Sciatic nerve (tissue), 2 donors: ENCODE data around the gene TUT4. TPM values are rescaled to one million over a fixed set of nuclear protein-coding genes. Genes with fewer than 3 reads are reported as not detected.

Experiments
- ATAC-seq: fragments of 200-7000 bp; cut with Tn5 transposase; one replicate; pipeline ENCODE4 v1.9.1; 2020; ENCODE audit warnings: mild to moderate bottlenecking, moderate library complexity
- DNase-seq: peaks from one replicate; pipeline ENCODE4 v3.0.0-alpha.2; 2020; ENCODE audit warnings: low spot score
- intact Hi-C: fragments of 100-400 bp; cut with DNase I; formaldehyde crosslinking; loops from one replicate; pipeline ENCODE4 v1.14.2; 2022
- total RNA-seq: library from RNA; stranded (reverse); fragmentation: NEBNext Ultra II Directional; extraction: Animal tissue kit (Norgen Biotek cat#: 25700); gene quantifications from one replicate; pipeline ENCODE4 v1.2.1, GENCODE V29; 2021
- donor health status: DM: no; HTN: no; CAD: no.
- donor health status: DM: no; HTN: no; CAD: no.

Gene TUT4, protein sequence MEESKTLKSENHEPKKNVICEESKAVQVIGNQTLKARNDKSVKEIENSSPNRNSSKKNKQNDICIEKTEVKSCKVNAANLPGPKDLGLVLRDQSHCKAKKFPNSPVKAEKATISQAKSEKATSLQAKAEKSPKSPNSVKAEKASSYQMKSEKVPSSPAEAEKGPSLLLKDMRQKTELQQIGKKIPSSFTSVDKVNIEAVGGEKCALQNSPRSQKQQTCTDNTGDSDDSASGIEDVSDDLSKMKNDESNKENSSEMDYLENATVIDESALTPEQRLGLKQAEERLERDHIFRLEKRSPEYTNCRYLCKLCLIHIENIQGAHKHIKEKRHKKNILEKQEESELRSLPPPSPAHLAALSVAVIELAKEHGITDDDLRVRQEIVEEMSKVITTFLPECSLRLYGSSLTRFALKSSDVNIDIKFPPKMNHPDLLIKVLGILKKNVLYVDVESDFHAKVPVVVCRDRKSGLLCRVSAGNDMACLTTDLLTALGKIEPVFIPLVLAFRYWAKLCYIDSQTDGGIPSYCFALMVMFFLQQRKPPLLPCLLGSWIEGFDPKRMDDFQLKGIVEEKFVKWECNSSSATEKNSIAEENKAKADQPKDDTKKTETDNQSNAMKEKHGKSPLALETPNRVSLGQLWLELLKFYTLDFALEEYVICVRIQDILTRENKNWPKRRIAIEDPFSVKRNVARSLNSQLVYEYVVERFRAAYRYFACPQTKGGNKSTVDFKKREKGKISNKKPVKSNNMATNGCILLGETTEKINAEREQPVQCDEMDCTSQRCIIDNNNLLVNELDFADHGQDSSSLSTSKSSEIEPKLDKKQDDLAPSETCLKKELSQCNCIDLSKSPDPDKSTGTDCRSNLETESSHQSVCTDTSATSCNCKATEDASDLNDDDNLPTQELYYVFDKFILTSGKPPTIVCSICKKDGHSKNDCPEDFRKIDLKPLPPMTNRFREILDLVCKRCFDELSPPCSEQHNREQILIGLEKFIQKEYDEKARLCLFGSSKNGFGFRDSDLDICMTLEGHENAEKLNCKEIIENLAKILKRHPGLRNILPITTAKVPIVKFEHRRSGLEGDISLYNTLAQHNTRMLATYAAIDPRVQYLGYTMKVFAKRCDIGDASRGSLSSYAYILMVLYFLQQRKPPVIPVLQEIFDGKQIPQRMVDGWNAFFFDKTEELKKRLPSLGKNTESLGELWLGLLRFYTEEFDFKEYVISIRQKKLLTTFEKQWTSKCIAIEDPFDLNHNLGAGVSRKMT (N-terminal part only)
- 87.3 TPM for total RNA-seq

DNA sequence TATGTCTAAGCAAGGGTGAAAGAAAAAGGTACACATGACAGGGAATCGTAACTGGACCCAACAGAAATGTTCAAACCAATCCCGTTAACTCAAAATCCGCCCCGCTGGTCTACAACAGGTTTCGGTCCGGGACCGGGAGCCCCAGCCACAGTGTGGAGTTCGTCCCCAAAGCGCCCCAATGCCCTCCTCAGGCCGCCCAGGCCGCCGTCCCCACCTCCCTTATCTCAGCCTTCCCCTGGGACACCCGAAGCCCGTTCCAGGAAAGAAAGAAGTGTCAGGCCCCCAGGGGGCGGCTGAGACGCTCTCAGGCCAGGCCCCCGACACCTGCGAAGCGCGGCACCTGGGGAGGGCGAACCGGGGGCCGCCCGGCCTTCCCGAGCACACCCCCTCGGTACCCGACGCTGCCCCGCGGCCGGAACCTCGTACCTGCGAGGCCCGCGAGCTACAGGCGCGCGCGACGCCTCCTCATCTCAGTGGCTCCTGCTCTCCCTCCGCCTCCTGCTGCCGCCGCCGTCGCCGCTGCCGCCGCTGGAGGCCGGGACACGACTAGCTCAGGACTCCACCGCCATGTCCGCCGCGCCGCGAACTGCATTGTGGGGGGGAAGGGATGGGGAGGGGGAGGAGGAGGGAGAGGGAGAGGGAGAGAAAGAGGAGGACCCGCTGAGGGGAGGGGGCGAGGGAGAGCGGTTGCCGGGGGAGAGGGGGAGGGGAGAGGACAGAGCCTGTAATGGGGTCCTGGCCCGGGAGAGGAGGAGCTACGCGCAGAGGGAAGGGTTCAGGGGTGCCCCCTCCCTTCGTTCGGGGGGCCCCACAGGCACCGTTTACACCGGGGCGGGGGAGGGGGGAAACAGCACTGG lies at the start of gene TUT4:
Gene TUT4 (minus strand): TSS at position 588 of the 857 bp plus-strand sequence. CDS start 26,812 bp downstream, outside the sequence.
- intact Hi-C loops, result no loop called here
- peak; percentile 87 for DNase-seq

DNA sequence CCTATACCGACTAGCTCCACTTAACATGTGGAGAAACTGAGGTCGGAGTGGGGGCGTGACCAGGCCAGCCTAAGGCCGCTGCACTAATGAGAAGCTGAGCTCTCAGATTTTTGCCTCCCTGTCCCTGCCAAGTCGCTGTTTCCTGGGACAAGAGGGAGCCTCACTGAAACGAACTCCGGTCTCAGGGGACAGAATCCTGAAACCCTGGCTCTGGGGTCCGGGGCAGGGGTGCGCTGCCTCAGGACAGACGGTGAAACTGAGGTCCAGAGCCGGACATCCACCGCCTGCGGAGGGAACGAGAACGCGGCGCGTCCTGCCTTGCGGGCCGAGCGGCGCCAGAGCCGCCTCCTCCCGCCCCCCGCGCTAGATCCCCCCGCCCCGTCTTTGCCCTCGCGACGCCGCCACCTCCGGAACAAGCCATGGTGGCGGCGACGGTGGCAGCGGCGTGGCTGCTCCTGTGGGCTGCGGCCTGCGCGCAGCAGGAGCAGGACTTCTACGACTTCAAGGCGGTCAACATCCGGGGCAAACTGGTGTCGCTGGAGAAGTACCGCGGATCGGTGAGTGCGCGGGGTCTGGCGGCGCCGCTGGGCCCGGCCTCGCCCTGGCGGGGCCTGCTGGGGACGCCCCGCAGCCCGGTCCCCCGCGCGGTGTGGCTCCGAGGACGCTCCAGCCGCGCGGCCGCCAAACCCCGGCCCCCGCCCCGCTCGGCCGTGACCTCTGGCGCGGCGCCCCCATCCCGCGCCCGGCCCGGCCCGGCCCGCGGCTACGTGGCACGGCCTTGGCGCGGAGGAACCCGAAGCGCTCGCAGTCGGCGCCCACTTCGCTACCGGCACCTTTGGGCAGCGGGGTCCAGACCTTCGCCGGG lies 49.3 kb upstream of the TUT4 start, which contains the start of gene GPX7:
Gene GPX7 (plus strand): TSS at position 381 of the 865 bp plus-strand sequence. CDS start 39 bp downstream, at position 420.
- DNase-seq (peak; percentile 67), ATAC-seq (peak; percentile 60)
- intact Hi-C loops, result no loop called here

More for the DNA sequence above, at the start of gene TUT4:
- ATAC-seq, result peak; percentile 88

DNA sequence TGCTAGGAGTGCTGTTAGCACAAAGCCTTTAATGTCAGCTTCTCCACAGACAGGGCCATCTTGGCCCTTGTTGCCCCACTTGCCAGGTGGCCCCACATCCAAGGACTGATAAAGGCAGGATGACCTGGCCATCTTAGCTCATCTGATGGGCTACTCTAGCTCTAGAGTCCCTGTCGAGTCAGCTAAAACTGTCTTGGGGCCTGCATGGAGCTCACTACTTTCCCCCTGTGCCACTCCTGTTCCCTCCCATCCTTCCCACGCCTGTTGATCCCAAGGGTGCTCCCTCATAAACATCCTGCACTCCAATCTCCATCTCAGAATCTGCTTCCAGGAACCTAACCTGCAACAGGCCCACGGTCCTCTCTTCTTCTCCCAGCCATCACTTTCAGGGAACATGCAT lies 48.6 kb upstream of the TUT4 start:
- no peak for DNase-seq
- intact Hi-C loops, result no loop called here
- no peak for ATAC-seq

GRCh38 chr1:52600533-52601179 lies 47.8 kb upstream of the TUT4 start:
- intact Hi-C loops, result no loop called here

DNA sequence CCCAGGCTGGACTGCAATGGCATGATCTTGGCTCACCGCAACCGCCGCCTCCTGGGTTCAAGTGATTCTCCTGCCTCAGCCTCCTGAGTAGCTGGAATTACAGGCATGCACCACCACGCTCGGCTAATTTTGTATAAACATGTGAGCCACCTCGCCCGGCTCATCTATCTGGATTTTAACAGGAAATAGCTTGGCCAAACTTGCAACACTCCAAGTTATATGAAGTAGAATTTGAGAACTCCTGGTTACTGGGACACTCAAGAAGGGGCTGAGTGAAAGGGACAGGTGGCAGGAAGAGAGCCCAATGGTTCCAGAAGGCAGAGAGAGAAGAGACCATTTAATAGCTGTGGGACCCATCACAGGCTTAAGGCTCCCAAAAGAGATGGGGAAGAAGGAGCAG lies 46.3 kb upstream of the TUT4 start:
- DNase-seq (no peak), ATAC-seq (no peak)
- intact Hi-C loops, result no loop called here

More at GRCh38 chr1:52600533-52601179, 47.8 kb upstream of the TUT4 start:
- no peak for DNase-seq
- ATAC-seq, result no peak

DNA sequence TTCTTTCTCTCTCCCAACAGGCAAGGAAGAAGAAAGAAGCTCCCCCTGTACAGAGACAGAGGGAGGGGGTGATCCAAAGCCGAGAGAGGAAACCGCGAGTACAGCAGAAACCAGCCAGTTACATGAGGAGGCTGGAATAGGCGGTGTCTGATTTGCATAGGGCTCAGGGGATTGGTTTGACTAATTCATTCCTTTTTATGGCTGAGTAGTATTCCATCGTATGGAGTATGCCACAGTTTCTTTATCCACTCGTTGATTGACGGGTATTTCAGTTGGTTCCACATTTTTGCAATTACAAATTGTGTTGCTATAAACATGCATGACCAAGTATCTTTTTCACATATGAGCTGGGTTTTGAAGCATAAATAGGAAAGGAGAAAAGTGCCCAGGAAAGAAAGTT lies 45.8 kb upstream of the TUT4 start:
- DNase-seq, result no peak
- intact Hi-C loops, result no loop called here
- no peak for ATAC-seq

GRCh38 chr1:52597912-52598311 lies 45.0 kb upstream of the TUT4 start:
- DNase-seq, result no peak
- ATAC-seq, result no peak
- intact Hi-C loops, result no loop called here

DNA sequence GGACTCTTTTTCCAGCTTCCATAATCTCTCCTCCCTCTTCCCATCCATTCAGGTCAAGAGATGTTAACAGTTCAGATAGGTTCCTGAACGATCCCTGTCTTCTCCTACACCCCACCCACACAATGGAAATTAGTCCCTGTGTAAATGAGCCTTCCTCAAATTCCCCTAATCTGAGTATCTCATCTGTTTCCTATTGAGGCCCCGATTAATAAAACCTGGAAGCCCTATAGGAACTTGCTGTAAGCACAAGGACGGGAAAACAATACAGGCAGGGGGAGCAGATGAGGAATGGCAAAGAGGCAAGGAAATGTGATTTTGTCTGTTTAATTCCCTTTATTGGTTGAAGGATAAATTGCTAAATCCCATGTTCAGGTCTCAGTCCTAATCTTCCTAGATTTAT lies 42.2 kb upstream of the TUT4 start:
- DNase-seq (no peak), ATAC-seq (no peak)
- intact Hi-C loops, result no loop called here

DNA sequence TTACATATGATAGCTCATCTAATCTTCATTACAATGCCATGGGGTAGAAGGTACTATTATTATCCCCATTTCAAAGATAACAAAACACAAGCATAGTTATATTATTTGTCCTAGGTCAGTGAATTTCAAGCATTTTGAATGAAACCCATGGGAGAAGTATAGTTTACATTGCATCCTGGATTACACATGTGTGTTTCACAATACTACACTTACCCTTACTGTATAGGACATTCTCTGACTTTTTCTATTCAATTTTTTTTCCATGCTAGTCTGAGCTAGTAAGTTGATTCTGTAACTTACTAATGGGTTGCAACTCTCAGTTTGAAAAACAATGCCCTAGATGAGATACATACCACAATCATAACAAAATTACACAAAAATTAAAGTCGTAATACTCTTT lies 40.6 kb upstream of the TUT4 start:
- no peak for DNase-seq
- ATAC-seq, result no peak
- intact Hi-C loops, result no loop called here

GRCh38 chr1:52592637-52593323 lies 39.9 kb upstream of the TUT4 start:
- no peak for ATAC-seq
- DNase-seq, result no peak
- intact Hi-C loops, result no loop called here

DNA sequence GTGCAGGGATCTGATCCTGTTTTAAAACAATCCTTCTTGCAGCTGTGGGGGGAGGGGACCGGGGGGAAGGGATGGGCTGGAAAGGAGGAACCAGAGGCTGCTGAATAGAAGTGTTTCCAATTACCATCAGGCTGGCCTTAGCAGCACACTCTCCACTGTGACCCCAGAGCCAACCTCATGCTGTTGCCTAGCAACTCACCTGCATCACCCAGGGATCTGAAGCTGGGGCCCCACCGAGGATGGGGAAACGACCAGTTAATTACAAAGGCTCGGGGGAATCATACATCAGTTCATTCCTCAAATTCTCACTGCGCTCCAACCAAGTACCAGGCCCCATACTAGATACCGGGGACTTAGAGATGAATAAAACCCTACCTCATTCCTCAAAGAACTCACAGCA lies 37.4 kb upstream of the TUT4 start:
- intact Hi-C loops, result no loop called here

DNA sequence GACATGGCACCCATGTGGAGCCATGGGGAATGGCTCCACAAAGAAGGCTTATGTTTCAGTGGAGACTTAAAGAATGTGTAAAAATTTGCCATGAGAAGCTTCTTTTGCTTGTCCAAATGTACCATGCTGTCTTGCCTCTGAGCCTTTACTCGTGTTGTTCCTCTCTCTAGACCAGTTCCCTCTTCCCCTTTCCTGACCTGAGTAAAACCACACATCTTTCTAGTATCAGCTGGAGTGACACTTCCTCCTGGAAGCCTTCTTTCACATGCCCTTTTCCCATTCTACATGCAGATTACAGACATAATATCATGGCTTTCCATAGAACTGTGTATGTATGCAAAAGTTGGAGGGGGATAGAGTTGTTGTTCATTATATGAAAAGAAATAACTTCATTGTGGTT lies 35.6 kb upstream of the TUT4 start:
- intact Hi-C loops, result no loop called here
- ATAC-seq, result no peak
- DNase-seq, result no peak

More for the DNA sequence above, 37.4 kb upstream of the TUT4 start:
- ATAC-seq, result no peak
- DNase-seq, result no peak

- DNase-seq (no peak), ATAC-seq (no peak)
- intact Hi-C loops, result no loop called here
Observed at GRCh38 chr1:52588027-52588426, 35.1 kb upstream of the TUT4 start.

DNA sequence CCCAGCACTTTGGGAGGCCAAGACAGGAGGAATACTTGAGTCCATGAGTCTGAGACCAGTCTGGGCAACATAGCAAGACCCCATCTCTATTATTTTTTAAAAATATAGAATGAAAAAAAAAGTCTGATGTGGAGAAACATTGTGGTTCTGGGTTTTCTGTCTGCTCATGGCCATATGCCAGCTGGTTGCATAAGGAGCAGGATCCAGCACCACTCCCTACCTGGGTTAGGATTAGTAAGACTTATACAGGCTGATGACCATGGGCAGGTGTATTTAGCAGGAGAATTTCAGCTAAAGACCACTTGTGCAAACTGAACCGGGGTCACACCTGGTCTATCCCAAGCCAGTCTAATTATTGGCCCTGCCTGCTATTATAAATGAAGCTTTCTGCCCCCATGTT lies 32.6 kb upstream of the TUT4 start:
- intact Hi-C loops, result no loop called here
- ATAC-seq, result no peak
- DNase-seq, result no peak

DNA sequence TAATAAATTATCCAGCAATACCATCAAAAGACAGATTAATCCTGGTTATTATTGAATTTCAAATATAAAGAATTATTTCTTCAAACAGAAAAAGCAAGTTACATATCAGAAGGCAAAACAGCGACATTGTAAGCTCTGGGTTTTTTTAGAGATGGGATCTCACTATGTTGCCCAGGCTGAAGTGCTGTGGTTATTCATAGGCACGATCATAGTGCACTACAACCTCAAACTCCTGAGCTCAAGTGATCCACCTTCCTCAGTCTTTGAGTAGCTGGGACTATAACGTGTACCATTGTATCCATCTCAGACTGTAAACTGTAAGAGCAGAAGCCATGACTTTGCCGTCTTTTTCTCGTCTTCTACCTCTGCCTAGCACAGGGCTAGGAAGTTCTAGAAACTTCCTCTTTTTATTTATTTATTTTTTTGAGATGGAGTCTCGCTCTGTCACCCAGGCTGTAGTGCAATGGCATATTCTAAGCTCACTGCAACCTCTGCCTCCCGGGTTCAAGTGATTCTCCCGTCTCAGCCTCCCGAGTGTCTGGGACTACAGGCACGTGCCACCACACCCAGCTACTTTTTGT lies 29.3 kb upstream of the TUT4 start:
- ATAC-seq (no peak), DNase-seq (no peak)
- intact Hi-C loops, result no loop called here

DNA sequence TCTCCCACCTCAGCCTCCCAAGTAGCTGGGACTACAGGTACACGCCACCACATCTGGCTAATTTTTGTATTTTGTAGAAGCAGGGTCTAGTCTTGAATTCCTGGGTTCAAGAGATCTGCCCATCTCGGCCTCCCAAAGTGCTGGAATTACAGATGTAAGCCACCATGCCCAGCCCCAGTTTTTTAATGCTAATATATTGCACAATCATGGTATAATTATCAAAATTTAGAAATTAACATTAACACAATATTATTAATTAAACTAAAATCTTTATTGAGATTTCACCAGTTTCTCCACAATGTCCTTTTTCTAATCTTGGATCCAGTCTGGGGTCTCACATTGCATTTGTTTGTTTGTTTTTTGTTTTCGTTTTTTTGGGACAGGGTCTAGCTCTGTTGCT lies 27.4 kb upstream of the TUT4 start:
- ATAC-seq (no peak), DNase-seq (no peak)
- intact Hi-C loops, result no loop called here
